Fibroblast of the aortic adventitia (primary cell): Measurements from ENCODE around the gene DPF3. TPM values are rescaled to one million over a fixed set of nuclear protein-coding genes. Genes with fewer than 3 reads are reported as not detected.

ENCODE experiments used
- DNase-seq: peaks from one replicate; pipeline ENCODE4 v3.0.0-alpha.2; 2010; ENCODE audit warnings: low read depth
- H3K4me3 ChIP-seq: 2 replicates; pipeline ENCODE4 v1.5.1; 2011; ENCODE audit warnings: low read depth, mild to moderate bottlenecking, control low read depth, low read length, moderate library complexity
- total RNA-seq: library from RNA; depleted of rRNA; stranded (reverse); fragments of >200 nt; gene quantifications from 2 replicates; pipeline ENCODE4 v1.2.3, GENCODE V29; 2012; ENCODE audit warnings: low replicate concordance
- TF ChIP-seq, protein P1 (sequence below): IDR thresholded peaks from 2 replicates; pipeline ENCODE4 v1.5.1; 2011; ENCODE audit warnings: mild to moderate bottlenecking, low read length, control low read depth, inconsistent platforms; ENCODE audit not compliant: insufficient read depth

The DPF3 gene
- total RNA-seq, 1 donor = 16.3 TPM

DNA sequence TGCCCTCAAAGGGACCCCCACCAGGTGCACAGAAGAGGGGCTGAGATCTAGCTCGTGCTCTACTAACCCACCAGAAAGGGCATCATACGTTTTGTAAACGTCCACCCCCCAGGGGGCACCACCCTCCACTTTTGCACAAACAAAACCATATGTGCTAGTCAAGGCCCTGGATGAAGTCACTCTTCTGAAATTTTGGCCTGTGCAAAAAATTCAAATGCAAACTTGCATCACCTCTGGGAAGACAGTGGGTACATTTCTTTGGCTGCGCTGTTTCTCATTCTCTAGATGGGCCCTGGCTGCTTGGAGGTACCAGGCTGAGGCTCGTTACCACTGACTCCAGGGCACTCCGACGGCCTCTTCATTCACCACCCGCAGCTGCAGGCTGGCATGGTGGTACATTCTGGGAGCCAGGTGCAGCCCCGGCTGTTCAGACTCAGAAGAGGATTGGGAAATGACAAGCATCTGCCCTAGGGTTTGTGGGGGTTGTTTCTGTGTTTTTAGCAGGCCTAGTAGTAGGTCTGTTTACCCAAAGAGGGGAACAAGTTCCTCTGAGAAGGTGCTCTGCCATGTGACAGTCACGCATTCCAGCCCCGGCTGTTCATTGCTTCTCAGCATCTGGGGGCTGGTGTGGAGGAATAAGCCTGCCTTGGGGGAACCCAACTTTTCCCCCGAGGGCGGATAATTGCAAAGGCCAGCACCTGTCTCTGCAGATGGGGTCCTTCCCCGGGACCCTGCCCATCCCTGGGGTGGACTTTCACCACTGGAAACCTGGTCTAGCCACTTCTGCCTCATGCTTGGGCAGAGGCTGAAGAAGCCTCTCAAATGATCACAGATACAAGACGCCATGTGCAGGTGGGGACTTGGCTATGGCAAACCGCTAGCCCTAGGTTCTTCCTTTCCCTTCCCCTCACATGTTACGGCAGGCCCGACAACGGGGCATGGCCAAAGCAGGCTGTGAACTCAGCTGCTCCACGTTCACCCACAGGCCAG, 147.6 kb downstream of the DPF3 start:
- TF ChIP-seq, protein P1, sequence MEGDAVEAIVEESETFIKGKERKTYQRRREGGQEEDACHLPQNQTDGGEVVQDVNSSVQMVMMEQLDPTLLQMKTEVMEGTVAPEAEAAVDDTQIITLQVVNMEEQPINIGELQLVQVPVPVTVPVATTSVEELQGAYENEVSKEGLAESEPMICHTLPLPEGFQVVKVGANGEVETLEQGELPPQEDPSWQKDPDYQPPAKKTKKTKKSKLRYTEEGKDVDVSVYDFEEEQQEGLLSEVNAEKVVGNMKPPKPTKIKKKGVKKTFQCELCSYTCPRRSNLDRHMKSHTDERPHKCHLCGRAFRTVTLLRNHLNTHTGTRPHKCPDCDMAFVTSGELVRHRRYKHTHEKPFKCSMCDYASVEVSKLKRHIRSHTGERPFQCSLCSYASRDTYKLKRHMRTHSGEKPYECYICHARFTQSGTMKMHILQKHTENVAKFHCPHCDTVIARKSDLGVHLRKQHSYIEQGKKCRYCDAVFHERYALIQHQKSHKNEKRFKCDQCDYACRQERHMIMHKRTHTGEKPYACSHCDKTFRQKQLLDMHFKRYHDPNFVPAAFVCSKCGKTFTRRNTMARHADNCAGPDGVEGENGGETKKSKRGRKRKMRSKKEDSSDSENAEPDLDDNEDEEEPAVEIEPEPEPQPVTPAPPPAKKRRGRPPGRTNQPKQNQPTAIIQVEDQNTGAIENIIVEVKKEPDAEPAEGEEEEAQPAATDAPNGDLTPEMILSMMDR = peak; percentile 47

DNA sequence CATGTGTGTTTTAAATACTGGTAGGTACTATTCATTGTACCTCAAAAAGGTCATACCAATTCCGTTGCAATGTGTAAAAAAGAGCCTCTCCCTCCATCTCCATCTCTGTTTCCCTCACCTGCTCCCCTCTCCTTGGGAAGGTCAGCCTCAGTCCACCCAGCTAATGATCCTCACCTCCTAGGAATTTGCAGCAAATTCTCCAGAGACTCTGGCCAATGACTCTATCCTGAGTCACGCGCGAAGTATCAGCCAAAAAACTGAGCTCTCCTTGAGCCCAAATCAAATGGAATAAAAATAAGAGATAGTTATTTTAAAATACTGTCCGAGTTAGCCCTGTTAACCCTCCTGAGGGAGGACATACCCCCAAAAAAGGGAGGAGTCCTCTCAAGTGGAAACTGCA, 148.4 kb downstream of the DPF3 start:
- no peak overlapping the region for H3K4me3 ChIP-seq
- TF ChIP-seq, protein P1 = no peak
- peak; percentile 95 for DNase-seq

More for the DNA sequence above, 147.6 kb downstream of the DPF3 start:
- H3K4me3 ChIP-seq = no peak overlapping the region
- peak; percentile 94 for DNase-seq

DNA sequence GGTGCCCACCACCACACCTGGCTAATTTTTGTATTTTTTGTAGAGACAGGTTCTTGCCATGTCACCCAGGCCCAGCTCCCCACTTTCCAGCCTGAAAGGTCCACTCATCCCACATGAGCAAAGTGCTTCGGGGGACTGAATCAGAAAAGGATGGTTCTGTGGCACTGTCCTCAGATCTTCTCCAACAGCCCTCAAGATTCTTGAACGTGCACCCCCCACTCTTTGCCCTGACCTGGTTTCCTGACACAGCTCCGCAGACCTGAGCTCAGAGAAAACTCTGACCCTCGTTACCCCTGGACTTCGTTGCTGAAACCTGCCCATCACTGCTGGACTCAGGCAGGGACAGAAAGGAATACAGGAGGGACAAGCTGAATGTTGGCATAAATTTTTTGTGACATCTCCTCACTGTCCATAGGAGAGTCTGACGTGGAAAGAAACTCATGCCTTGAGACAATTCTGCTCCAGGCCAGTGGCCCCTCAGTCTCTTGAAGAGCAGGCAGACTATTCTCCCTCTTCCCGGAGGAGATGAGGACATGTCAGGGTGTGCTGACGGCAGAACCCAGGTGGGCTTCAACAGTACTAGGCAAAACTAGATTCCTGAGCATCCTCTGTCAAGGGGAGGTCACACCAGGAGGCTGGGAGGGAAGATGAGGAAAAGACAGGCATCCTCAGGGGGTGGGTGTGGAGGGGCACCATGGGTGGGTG, 149.3 kb downstream of the DPF3 start:
- no peak overlapping the region for H3K4me3 ChIP-seq
- TF ChIP-seq, protein P1 = no peak
- no peak for DNase-seq

DNA sequence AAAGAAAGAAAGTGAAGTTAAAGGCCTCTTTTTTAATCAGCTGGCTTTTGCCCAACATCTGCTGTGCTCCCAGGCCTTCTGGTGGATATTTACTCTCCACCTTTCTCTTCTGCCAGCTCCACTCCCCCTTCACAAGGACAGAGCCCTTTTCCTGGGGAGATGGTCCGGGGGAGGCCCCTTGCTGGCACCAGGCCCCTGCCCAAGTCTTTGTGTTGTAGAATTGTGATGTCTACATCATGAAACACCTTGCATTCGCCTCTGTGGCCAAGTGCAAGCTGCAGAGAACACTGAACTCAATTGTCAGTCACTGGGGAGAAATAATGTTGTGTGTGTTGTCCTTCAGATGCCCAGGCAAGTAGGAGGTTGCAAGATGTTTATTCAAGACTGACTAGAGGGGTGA, 150.3 kb downstream of the DPF3 start:
- TF ChIP-seq, protein P1 = no peak
- DNase-seq = peak; percentile 56
- no peak overlapping the region for H3K4me3 ChIP-seq

DNA sequence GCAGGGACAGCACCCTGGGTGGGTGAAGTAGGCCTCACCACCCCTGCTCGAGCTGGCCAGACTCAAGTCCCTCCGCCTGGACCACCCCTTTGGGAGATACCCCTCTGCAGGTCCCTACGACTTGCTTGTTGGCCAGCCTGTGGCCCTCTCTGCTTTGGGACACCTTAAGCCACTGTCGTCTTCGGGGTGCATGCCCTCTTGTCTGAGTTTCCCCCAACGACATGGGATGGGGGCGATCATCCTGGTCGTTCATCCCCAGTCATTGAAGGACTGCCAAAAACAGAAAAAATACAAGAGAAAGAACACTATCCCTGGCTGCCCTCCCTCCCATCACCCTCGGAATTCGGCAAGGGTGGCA, 151.1 kb downstream of the DPF3 start:
- no peak overlapping the region for H3K4me3 ChIP-seq
- TF ChIP-seq, protein P1 = no peak
- no peak for DNase-seq

DNA sequence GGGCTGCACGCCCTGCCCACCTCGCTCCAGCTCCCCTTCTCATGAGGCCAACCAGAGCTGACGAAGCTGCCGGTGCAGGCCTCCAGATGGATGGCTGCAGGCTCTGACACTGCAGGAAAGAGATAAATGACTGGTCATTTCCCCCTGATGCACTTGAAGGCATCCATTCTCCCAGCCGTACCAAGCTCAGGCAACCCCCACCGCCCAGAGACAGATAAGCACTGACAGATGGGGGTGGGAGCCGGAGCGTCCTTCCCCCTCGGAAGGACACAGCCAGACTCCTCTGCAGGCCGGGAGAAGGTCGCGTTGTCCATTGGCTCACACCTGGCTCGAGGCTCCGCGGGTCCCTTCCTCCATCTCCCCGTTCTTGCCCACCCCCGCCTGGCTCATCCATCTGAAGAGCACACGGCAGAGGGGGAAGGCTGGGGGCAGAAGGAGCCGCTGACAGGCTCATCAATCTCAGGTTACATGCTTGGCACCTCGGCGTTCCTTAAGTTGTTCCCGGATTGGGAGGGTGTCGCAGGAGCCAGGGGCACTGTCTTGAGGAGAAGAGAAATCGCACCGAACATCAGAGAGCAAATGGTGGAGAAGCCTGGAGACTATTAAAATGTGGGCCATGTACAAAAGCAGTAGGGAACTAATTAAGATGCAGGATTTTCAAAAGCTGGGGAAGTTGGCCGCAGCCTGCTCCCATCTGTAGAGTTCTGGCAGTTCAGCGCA, 151.6 kb downstream of the DPF3 start:
- no peak for DNase-seq
- TF ChIP-seq, protein P1 = no peak
- no peak overlapping the region for H3K4me3 ChIP-seq
